ENCODE data around the gene SCD. TPM values are rescaled to one million over a fixed set of nuclear protein-coding genes. Genes with fewer than 3 reads are reported as not detected.
"Not testable (repeated sequence)": the region's sequence is repeated elsewhere in the genome, so short reads cannot be mapped to it uniquely, and the experiment has no call there.

The SCD gene
- total and polyA plus RNA-seq, 2 donors (not counting 1 experiment from before 2014, with no cell fraction given), result 0.89 to 5.1 TPM

DNA sequence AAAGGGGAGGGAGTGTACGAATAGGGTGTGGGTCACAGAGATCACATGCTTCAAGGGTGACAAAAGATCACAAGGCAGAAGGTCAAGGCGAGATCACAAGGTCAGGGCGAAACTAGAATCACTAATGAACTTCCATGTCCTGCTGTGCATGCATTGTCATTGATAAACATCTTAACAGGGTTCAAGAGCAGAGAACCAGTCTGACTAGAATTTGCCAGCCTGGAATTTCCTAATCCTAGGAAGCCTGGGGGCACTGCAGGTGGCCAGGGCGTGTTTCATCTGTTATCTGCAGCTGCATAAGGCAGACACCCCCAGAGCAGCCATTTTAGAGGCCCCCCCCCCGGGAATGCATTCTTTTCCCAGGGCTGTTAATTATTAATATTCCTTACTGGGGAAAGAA, 45.9 kb upstream of the SCD start:
- 82% methylated on average over 4 of the region's 5 CpGs for WGBS (ENCODE audit: insufficient coverage)
- H4K20me1 ChIP-seq (ENCODE audit: control insufficient read depth, insufficient read depth, low read length, poor library complexity, severe bottlenecking); H3K27ac Mint-ChIP-seq; H3K4me3 Mint-ChIP-seq; H3K9ac ChIP-seq (ENCODE audit: low read length); H3K27ac ChIP-seq (ENCODE audit: low read length in 2 of 2); H3K9me3 ChIP-seq (ENCODE audit: control extremely low read depth in 1 of 3, control insufficient read depth in 2 of 3, insufficient read depth in 1 of 3, low read length in 2 of 3); H3K9me3 Mint-ChIP-seq (ENCODE audit: insufficient read depth); H3K36me3 ChIP-seq (replicated peaks in 1 of 2; ENCODE audit: control extremely low read depth in 1 of 2, control insufficient read depth in 1 of 2, extremely low read depth in 1 of 2, insufficient read depth in 2 of 2, low read length in 1 of 2); POLR2A ChIA-PET; intact Hi-C loops (cut with micrococcal nuclease); CTCF ChIA-PET; H3K4me3 ChIP-seq (ENCODE audit: control extremely low read depth in 1 of 5, extremely low read depth in 1 of 5, insufficient read depth in 1 of 5, low read depth in 2 of 5, low read length in 4 of 5); H3K27me3 ChIP-seq (replicated peaks in 1 of 4; ENCODE audit: control extremely low read depth in 1 of 4, control insufficient read depth in 3 of 4, insufficient read depth in 4 of 4, low read length in 3 of 4); H3K4me2 ChIP-seq (replicated peaks; ENCODE audit: low read depth, low read length, poor library complexity, severe bottlenecking); ATAC-seq (ENCODE audit: low read depth); H2AFZ ChIP-seq (ENCODE audit: insufficient read depth, low read depth, low read length, poor library complexity, severe bottlenecking); H3K79me2 ChIP-seq (ENCODE audit: control insufficient read depth, insufficient read depth, low read length); DNase-seq: not testable (repeated sequence)
- H3K27me3 Mint-ChIP-seq, result peaks cover 35% of the 10 kb centered on the region
- peaks cover 10 to 16% of the 10 kb centered on the region in 2 donors for H3K4me1 ChIP-seq (ENCODE audit: control insufficient read depth in 2 of 2, insufficient read depth in 2 of 2, low read length in 2 of 2)
- H3K4me1 Mint-ChIP-seq, result peaks cover 17% of the 10 kb centered on the region

DNA sequence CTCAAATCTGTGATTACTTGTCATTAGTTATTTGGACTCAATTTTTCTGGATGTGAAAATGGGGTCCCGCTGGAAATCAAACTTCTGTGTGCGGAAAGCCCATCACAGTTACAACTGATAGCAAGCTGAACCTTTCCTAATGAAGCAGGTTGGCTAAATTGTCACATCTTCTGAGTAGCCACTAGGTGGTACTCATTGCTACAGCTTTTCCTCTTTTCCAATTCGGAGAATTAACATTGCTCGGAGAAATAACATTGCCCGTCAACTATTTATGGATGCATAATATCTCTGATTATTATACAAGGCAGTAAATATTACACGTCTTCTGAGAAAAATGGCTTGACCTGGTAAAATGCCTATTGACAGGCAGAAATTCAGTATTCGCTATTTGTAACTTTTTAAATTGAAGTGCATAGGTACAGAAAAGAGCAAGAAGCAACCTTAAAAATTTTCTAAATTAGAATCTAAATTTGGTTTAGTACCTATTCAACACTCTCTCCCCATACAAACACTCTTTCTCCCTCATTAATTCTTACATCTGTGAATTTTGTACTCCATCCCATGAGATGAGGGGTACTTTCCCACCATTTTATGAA, 43.2 kb upstream of the SCD start:
- no peak overlapping the region for H3K4me3 ChIP-seq (ENCODE audit: control extremely low read depth in 1 of 5, extremely low read depth in 1 of 5, insufficient read depth in 1 of 5, low read depth in 2 of 5, low read length in 4 of 5)
- no peaks in the 10 kb centered on the region for H3K36me3 ChIP-seq (replicated peaks in 1 of 2; ENCODE audit: control extremely low read depth in 1 of 2, control insufficient read depth in 1 of 2, extremely low read depth in 1 of 2, insufficient read depth in 2 of 2, low read length in 1 of 2)
- H3K27ac ChIP-seq (ENCODE audit: low read length in 2 of 2), result no peak overlapping the region
- H3K4me2 ChIP-seq (replicated peaks; ENCODE audit: low read depth, low read length, poor library complexity, severe bottlenecking), result no peak overlapping the region
- Mint-ChIP-seq H3K4me1 (no peaks in the 10 kb centered on the region), H3K4me3 (no peak overlapping the region), H3K9me3 (ENCODE audit: insufficient read depth) (no peaks in the 10 kb centered on the region), H3K27me3 (peaks cover 47% of the 10 kb centered on the region), H3K27ac (no peak overlapping the region)
- peak; percentile 70 for TF ChIP-seq CTCF (IDR thresholded peaks at IDR 0.05)
- TF ChIP-seq EZH2 (IDR thresholded peaks at IDR 0.05; ENCODE audit: borderline replicate concordance, insufficient read depth, low read depth, low read length, poor library complexity, severe bottlenecking), result no peak
- H3K4me1 ChIP-seq (ENCODE audit: control insufficient read depth in 2 of 2, insufficient read depth in 2 of 2, low read length in 2 of 2), result peaks cover 0 to 3% of the 10 kb centered on the region in 2 donors
- peaks cover 0 to 5% (median 0%) of the 10 kb centered on the region in 4 experiments for H3K27me3 ChIP-seq (replicated peaks in 1 of 4; ENCODE audit: control extremely low read depth in 1 of 4, control insufficient read depth in 3 of 4, insufficient read depth in 4 of 4, low read length in 3 of 4)
- H3K79me2 ChIP-seq (ENCODE audit: control insufficient read depth, insufficient read depth, low read length), result no peaks in the 10 kb centered on the region
- DNase-seq (peak; percentile 42), ATAC-seq (ENCODE audit: low read depth) (no peak)
- no peaks in the 10 kb centered on the region for H4K20me1 ChIP-seq (ENCODE audit: control insufficient read depth, insufficient read depth, low read length, poor library complexity, severe bottlenecking)
- CTCF ChIA-PET, result interaction anchor here (0.6 to 3.9 kb wide), 16 partner anchors 21 to 219 kb away, joined by 3 to 33 read pairs (median 4); no protein-coding TSS in a partner anchor
- WGBS (ENCODE audit: insufficient coverage), result 39% methylated on average over 2 of the region's 7 CpGs
- H3K9me3 ChIP-seq (ENCODE audit: control extremely low read depth in 1 of 3, control insufficient read depth in 2 of 3, insufficient read depth in 1 of 3, low read length in 2 of 3), result no peaks in the 10 kb centered on the region
- intact Hi-C loops (cut with micrococcal nuclease), result loop anchor here (1.0 to 2.0 kb wide), 2 partner anchors 23 to 129 kb away; no protein-coding TSS in a partner anchor
- H2AFZ ChIP-seq (ENCODE audit: insufficient read depth, low read depth, low read length, poor library complexity, severe bottlenecking), result no peak overlapping the region
- POLR2A ChIA-PET, result no interaction called here
- no peak overlapping the region for H3K9ac ChIP-seq (ENCODE audit: low read length)

All from B cell (primary cell).